Neuron (in vitro differentiated cells): ENCODE data around the gene SLC2A8.

Experiments used
- H2AFZ ChIP-seq: one replicate; pipeline ENCODE4 v1.6.1; 2013; ENCODE audit warnings: low read depth, mild to moderate bottlenecking, inconsistent platforms, low read length, moderate library complexity
- H3K27me3 ChIP-seq: one replicate; pipeline ENCODE4 v1.6.1; 2013; ENCODE audit warnings: low read length; ENCODE audit not compliant: insufficient read depth
- H3K36me3 ChIP-seq: one replicate; pipeline ENCODE4 v1.6.1; 2013; ENCODE audit warnings: low read length; ENCODE audit not compliant: insufficient read depth
- H3K4me1 ChIP-seq: one replicate; pipeline ENCODE4 v1.6.1; 2013; ENCODE audit warnings: low read length; ENCODE audit not compliant: insufficient read depth
- H3K4me3 ChIP-seq: 2 replicates; pipeline ENCODE4 v1.5.1; 2013; ENCODE audit warnings: mild to moderate bottlenecking, low read length, moderate library complexity
- H3K9me3 ChIP-seq: one replicate; pipeline ENCODE4 v1.6.1; 2013; ENCODE audit warnings: low read length

Gene SLC2A8, protein sequence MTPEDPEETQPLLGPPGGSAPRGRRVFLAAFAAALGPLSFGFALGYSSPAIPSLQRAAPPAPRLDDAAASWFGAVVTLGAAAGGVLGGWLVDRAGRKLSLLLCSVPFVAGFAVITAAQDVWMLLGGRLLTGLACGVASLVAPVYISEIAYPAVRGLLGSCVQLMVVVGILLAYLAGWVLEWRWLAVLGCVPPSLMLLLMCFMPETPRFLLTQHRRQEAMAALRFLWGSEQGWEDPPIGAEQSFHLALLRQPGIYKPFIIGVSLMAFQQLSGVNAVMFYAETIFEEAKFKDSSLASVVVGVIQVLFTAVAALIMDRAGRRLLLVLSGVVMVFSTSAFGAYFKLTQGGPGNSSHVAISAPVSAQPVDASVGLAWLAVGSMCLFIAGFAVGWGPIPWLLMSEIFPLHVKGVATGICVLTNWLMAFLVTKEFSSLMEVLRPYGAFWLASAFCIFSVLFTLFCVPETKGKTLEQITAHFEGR

DNA sequence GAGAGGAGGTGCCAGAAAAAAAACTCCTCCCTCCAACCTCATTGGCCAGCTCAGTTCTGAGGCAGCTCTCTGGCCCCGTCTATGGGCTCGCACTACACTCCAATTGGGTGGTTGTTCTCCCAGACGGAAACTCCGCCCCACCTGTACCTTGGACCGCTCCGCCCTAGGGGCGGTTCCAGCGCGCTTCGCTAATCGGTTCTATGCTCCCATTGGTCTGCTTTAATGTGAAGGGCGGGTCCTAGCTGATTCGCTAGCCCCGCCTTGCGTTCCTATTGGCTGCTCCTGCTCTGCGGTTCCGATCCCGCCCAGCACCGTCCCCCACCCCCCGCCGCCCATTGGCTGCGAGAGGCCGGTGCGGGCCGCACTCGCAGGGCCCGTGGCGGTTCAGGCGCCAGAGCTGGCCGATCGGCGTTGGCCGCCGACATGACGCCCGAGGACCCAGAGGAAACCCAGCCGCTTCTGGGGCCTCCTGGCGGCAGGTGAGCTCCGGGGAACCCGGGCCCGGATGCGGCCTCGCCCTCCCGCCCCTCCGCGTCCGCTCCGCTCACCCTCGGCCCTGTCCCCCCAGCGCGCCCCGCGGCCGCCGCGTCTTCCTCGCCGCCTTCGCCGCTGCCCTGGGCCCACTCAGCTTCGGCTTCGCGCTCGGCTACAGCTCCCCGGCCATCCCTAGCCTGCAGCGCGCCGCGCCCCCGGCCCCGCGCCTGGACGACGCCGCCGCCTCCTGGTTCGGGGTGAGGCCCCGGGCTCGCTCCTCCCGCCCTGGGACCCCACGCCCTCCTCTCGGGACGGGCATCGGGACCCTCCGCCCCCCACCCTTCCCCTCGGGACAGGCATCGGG, at the start of gene SLC2A8:
SLC2A8 (plus strand) TSS at position 362 of the 838 bp plus-strand sequence; CDS start at position 424, 62 bp downstream.
- Histone ChIP-seq H3K27me3 (no peaks in the 10 kb centered on the region), H3K4me1 (peaks cover 20% of the 10 kb centered on the region), H3K4me3 (peak within 1 kb of the TSS; percentile 68), H3K9me3 (no peaks in the 10 kb centered on the region), H3K36me3 (peaks cover 18% of the 10 kb centered on the region), H2AFZ (peak within 1 kb of the TSS; percentile 68)

DNA sequence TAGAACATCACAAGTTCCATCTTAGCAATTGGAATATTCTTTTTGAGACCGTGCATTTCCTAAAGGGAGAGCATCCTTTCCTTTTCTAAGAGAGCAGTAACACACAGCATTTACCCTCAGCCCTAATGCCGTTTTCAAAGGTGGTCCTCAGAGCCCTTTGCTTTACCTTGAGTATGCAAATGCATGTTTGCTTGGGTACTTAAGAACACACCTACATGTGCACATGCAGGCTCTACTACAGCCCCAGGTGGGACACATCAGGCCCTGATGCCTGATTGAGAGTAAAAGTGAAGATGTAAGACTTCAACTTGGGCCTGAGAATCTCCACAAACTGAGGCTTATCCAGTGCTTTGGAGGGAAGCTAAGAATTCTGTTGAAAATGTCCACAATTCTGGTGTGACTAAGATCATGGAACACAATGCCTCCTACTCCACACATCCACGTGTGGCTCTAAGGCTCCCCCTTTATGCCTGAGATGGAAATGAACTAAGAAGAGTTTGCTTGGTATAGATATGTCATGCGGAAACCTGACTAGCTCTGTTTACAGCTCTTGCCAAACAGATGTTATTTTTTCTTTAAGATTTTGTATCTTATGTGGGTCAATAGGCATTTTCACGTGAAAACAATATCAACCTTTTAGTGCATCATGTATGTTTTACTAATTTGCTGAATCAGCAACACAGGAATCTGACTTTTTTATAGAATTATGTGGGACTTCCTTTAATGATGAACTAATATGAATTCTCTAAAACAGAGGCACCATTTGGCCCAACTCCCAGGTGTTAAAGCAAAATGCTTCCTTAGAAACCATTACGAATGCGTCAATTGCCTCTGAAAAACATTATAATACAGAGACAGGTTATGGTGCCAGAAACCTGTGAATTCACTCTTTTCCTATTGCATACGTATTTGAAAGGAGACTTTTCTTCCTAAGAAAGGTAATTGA, 48.9 kb upstream of the SLC2A8 start:
- H3K36me3 ChIP-seq: peaks cover 22% of the 10 kb centered on the region
- H3K27me3 ChIP-seq: no peaks in the 10 kb centered on the region
- no peak overlapping the region for H3K4me3 ChIP-seq
- no peaks in the 10 kb centered on the region for H3K4me1 ChIP-seq
- no peaks in the 10 kb centered on the region for H3K9me3 ChIP-seq
- no peak overlapping the region for H2AFZ ChIP-seq

DNA sequence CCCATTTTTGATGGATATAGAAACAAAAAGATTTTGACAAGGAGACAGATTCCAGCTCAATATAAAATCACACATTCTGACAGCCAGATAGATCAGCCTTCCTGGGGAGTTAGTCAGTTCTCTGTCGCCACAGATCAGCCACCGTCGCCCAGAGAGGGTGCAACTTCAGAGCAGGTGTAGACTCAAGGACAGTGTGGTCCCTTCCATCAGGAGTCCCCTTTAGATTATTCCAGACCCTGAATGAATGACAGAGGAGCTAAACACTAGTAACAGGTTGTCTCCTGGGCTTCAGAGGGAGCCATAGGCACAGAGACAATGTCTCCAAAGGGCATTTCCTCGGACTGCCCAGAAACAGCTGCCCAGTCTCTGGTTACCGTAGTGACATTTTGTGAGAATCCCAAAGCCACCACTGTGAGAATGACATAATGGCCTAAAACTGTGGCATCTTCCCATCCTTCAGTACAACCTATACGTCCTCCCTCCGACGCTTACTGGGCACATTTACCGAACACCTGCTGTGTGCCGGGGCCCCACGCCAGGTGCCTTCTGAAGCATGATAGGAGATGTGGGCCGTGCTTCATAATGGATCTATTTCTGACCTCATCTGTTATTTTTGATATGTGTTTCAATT, 47.4 kb upstream of the SLC2A8 start:
- H3K4me3 ChIP-seq: no peak overlapping the region
- no peaks in the 10 kb centered on the region for H3K4me1 ChIP-seq
- H3K9me3 ChIP-seq: no peaks in the 10 kb centered on the region
- H3K36me3 ChIP-seq: peaks cover 12% of the 10 kb centered on the region
- no peak overlapping the region for H2AFZ ChIP-seq
- no peaks in the 10 kb centered on the region for H3K27me3 ChIP-seq

DNA sequence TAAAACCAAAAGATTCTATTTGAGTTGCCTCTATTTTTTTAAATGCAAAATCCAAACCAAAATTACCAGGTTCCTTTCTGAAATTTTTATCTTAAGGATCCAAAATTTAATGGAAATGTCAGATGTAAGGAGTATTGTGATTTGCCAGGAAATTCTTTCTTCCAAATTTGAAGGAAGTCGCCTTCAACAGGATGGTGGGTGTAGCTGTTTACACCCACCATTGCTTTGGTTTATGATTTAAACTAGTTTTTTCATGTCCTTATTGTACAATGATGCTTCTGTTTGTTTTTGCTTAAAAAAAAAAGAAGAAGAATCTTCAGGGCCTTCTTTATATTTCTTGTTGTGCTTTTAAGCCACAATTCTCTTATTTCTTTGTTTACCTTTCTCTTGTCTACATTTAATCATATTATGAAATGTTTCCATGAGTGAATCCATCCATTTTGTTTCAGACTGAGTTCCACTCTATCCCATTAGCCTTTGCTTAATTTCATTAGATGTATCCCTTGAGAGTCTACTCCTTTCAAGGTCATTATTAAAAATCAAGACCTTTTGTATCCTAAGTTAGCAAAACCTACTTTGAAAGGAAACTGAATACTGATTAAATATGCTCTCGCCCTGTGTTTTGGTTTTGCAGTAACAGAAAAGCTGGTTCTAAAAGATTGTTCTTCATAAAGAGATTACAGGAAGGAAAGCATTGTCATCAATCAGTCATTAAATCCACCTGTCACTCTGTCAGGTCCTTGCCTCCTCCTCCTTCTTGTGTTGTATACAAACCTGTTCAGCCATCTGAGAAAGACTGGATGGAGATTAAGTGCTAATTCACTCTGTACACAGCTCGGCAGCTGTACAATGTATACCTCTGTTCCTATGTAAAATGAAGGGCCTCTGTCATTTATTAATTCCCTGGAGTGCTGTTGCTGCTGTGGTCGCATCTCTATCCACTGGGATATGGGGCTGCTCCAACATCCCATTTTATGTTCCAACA, 45.5 kb upstream of the SLC2A8 start:
- Histone ChIP-seq H3K27me3 (no peaks in the 10 kb centered on the region), H3K4me1 (no peaks in the 10 kb centered on the region), H3K36me3 (peaks cover 17% of the 10 kb centered on the region), H3K9me3 (no peaks in the 10 kb centered on the region), H2AFZ (no peak overlapping the region), H3K4me3 (no peak overlapping the region)

DNA sequence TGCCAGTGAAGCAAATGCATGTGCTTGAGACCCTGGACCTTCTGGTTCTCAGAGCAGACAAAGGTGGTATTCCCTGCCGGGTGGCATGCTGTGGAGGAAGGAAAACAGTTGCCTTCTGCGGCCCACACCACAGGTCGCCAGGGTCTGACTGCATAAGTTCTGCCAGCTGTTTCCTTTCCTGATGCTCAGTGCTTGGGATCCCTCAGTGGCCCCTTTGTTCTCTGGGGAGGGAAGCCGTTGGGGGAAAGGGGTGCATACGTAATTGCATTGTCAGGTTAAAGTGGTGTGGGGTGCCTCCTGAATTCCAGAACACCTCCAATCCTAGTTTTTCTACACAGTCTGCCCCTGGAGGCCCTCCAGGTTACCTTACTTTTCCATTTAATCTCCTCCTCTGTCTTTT, 43.1 kb upstream of the SLC2A8 start:
- H3K36me3 ChIP-seq: peaks cover 24% of the 10 kb centered on the region
- H3K9me3 ChIP-seq: no peaks in the 10 kb centered on the region
- no peak overlapping the region for H2AFZ ChIP-seq
- H3K27me3 ChIP-seq: no peaks in the 10 kb centered on the region
- no peak overlapping the region for H3K4me3 ChIP-seq
- no peaks in the 10 kb centered on the region for H3K4me1 ChIP-seq

DNA sequence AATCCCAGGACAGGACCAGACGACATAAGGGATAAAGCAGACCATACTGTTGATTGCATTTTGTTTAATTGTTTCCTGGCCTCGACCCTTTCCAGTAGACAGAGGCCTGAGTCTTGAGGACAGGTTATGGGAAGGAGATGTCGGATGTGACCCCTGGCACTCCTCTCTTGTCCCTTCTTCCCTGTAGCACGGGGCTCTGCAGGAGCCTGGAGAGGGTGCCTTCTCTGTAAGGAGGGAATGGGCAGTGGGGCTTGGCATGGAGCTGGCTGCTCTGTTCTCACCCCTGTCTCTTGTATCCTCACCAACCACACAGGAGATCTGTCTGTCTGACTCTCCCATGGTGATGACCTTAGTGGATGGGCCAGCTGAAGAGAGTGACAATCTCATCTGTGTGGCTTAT, 40.1 kb upstream of the SLC2A8 start:
- no peaks in the 10 kb centered on the region for H3K27me3 ChIP-seq
- no peaks in the 10 kb centered on the region for H3K9me3 ChIP-seq

DNA sequence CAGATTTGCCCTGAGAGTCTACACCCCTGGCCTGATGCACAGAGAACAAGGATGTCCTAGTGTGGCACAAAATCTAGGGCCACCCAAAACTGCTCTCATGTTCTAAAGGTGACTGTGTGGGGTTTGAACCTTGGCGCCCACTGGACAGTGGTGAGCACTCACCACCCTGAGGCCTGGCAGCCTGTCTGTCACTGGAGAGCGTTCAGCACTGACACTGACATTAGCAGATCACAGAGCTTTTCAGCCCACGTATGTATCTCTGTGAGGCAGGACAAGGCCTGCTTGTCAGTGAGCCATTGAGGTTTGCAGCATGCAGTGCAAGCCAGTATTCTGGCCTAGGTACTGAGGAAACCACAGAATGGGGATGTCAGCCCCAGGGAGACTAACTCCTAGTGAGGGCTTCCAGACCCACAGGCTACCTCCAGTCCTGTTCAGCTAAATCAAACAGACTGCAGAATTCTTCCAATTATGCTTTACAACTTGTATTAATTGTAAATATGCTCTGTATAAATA, 38.9 kb upstream of the SLC2A8 start:
- Histone ChIP-seq H3K9me3 (no peaks in the 10 kb centered on the region), H3K27me3 (no peaks in the 10 kb centered on the region), H2AFZ (no peak overlapping the region), H3K4me3 (no peak overlapping the region), H3K36me3 (peaks cover 24% of the 10 kb centered on the region), H3K4me1 (no peaks in the 10 kb centered on the region)

More for the DNA sequence above, 40.1 kb upstream of the SLC2A8 start:
- no peak overlapping the region for H3K4me3 ChIP-seq
- H2AFZ ChIP-seq: no peak overlapping the region
- H3K4me1 ChIP-seq: no peaks in the 10 kb centered on the region
- peaks cover 24% of the 10 kb centered on the region for H3K36me3 ChIP-seq

DNA sequence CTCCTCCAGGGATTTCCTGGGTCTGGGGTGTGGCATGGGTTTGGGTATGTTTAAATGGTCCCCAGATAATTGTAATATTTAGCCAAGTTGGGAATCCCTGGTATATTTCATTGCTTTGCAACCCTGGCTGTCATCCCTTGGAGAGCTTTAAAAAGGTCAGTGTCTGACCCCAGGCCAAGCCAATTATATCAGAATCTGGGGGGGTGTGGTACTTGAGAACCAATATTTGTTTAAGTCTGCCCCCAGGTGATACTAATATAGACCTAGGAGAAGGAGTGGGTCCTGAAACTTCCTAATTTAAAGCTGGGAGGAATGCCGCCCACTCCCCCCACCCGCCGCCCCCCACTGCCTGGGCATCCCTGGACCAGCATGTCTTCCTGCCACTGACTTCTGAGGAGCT, 38.2 kb upstream of the SLC2A8 start:
- Histone ChIP-seq H3K36me3 (peaks cover 24% of the 10 kb centered on the region), H2AFZ (no peak overlapping the region), H3K4me3 (no peak overlapping the region), H3K4me1 (peaks cover 4% of the 10 kb centered on the region), H3K9me3 (no peaks in the 10 kb centered on the region), H3K27me3 (no peaks in the 10 kb centered on the region)

DNA sequence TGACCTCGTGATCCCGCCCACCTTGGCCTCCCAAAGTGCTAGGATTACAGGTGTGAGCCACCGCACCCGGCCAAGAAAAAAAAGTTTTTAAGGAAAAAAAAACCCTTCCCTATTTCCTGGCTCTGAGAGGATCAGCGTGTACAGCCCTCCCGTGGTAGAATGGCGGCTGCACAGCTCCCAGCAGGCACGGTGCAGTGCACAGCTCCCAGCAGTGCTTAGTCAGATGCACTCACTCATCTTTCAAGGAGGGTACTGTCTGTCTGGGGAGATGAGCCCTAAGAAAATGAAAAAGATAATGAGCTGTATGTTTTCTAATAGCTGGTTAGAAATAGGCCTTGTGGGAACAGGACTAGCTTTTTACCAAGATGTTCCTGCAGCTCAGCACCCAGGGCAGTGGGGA, 36.7 kb upstream of the SLC2A8 start:
- Histone ChIP-seq H3K36me3 (peaks cover 23% of the 10 kb centered on the region), H2AFZ (no peak overlapping the region), H3K27me3 (no peaks in the 10 kb centered on the region), H3K4me1 (peaks cover 9% of the 10 kb centered on the region), H3K9me3 (no peaks in the 10 kb centered on the region), H3K4me3 (no peak overlapping the region)

DNA sequence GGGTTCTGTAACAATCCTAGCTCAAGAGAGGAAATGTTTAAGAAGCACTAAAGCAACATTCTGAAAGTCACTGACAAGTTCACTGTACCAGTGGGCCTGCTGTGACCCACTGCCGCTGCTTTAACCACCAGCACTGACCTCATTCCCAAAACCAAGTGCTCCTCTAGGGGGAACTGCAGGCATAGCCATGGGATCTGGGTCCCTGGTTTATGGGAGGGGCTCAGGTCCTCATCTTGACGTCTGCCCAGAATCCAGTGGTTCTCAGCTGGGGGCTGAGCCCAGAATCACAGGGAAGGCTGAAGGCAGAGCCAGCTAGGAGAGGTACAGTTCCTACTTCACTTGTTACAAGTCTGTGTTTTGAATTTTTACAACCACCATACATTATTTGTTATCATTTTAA, 36.1 kb upstream of the SLC2A8 start:
- Histone ChIP-seq H3K9me3 (no peaks in the 10 kb centered on the region), H3K4me1 (peaks cover 9% of the 10 kb centered on the region), H2AFZ (no peak overlapping the region), H3K27me3 (no peaks in the 10 kb centered on the region), H3K4me3 (no peak overlapping the region), H3K36me3 (peaks cover 18% of the 10 kb centered on the region)

DNA sequence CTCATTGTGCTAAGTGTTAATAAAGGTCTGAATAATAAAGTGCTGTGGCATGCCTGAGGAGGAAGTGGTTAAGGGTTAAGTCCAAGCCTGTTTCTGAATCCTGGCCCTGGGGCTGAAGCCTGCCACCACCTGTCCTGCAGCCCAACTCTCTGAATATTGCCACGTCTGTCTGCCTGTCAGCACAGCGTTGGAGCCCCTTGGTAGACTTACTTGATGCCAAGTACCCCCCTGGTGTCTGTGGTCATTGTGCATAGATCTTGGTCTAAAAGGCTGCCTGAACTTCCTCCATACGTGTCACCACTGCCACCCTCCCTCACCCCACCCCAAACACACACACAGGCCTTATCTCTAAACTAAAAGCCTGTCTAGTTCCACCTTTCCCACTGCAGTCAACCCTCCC, 35.4 kb upstream of the SLC2A8 start:
- Histone ChIP-seq H3K4me1 (peaks cover 9% of the 10 kb centered on the region), H2AFZ (no peak overlapping the region), H3K9me3 (no peaks in the 10 kb centered on the region), H3K36me3 (peaks cover 14% of the 10 kb centered on the region), H3K4me3 (no peak overlapping the region), H3K27me3 (no peaks in the 10 kb centered on the region)
